GM23338 (cell line): ENCODE data around the gene P4HA1.

Experiments
- POLR2AphosphoS5 ChIP-seq: IDR thresholded peaks from 2 replicates; pipeline ENCODE4 v1.6.1; 2016; ENCODE audit warnings: antibody characterized with exemption, low read depth
- TF ChIP-seq, protein P1 (sequence below), 2 experiments: fragments of 200-600 bp in 1 of 2; sonication (generic) in 1 of 2; conservative IDR thresholded peaks; 2 replicates each; pipeline versions ENCODE4 v1.5.1 to v1.6.1; 2016 to 2017; ENCODE audit warnings: antibody characterized with exemption in 2 of 2, low read depth in 2 of 2, mild to moderate bottlenecking in 2 of 2, moderate library complexity in 1 of 2

DNA sequence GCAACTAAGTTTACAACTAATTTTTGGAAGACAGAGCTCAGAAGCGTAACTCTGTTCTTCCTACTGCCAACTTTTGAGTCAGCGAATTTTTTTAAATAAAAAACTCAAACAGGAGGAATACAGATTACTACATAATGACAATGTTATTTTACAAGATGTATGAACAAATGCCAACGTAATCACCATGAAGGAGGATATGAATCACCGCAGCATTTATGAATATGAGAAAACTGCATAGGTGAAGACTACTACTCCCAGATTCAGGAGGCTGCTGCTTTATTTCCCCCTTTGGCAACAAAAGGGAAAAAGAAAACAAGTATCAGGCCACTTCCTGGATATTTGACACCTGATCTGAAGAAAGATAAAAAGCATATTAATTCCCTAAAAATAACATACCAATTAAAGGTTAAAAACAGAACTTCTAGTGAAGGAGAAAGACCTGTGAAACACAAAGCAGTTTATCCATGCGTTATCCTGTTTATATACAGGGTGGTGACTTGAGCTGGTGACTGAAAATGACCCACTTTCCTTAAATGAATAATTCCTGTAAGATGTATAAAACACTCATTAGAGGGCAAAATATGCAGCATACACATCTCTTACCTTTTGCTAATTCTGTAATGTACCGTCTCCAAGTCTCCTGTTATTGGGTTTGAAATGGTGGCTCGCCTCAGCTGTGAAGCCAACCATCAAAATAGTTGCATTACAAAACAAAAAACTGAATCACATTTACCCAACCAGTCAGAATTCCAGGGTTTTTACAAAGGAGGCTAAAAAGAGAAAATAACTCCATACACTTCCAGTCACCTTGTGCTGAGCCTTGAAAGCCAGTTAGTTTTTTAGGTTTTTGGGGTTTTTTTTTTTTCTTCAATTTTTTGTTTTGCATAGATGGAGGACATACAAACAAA, 52.0 kb downstream of the P4HA1 start:
- TF ChIP-seq, protein P1, sequence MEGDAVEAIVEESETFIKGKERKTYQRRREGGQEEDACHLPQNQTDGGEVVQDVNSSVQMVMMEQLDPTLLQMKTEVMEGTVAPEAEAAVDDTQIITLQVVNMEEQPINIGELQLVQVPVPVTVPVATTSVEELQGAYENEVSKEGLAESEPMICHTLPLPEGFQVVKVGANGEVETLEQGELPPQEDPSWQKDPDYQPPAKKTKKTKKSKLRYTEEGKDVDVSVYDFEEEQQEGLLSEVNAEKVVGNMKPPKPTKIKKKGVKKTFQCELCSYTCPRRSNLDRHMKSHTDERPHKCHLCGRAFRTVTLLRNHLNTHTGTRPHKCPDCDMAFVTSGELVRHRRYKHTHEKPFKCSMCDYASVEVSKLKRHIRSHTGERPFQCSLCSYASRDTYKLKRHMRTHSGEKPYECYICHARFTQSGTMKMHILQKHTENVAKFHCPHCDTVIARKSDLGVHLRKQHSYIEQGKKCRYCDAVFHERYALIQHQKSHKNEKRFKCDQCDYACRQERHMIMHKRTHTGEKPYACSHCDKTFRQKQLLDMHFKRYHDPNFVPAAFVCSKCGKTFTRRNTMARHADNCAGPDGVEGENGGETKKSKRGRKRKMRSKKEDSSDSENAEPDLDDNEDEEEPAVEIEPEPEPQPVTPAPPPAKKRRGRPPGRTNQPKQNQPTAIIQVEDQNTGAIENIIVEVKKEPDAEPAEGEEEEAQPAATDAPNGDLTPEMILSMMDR (conservative IDR thresholded peaks at IDR 0.05; ENCODE audit: low read depth in 2 of 2): no peak
- TF ChIP-seq POLR2AphosphoS5: no peak
